K562 (cell line): ENCODE data around the gene CIAO2A. TPM values are rescaled to one million over a fixed set of nuclear protein-coding genes. Genes with fewer than 3 reads are reported as not detected.

ENCODE experiments used
- EZH2 ChIP-seq: IDR thresholded peaks from 2 replicates; pipeline ENCODE4 v1.6.1; 2012; ENCODE audit warnings: low read depth, mild to moderate bottlenecking, inconsistent platforms, low read length, borderline replicate concordance
- MCM3 ChIP-seq: fragments of 450-650 bp; IDR thresholded peaks from 2 replicates; pipeline ENCODE4 v1.6.1; 2016
- OTX1 ChIP-seq: fragments of 450-650 bp; formaldehyde crosslinking; IDR thresholded peaks from 2 replicates; pipeline ENCODE4 v1.4.0; 2022; ENCODE audit warnings: mild to moderate bottlenecking
- SMAD2 ChIP-seq: fragments of 150-350 bp; IDR thresholded peaks from 2 replicates; pipeline ENCODE4 v1.6.1; 2014; ENCODE audit warnings: low read depth, mild to moderate bottlenecking, low read length
- ZBTB7A ChIP-seq: IDR thresholded peaks from 2 replicates; pipeline ENCODE4 v1.6.1; 2011; ENCODE audit warnings: low read depth, mild to moderate bottlenecking, low read length, moderate library complexity, borderline replicate concordance; ENCODE audit not compliant: control insufficient read depth
- polyA plus RNA-seq, 8 experiments: library from polyadenylated mRNA; depleted of rRNA in 4 of 8; stranded (reverse) in 5 of 8; unstranded in 3 of 8; fragments of >200 nt; fragmentation: Nextera tagmentation in 2 of 8; fragmentation: Illumina TruSeq in 1 of 8; extraction: Ambion mirVana in 2 of 8; extraction: Trizol in 1 of 8; gene quantifications; 2 replicates each; pipeline versions ENCODE4 v1.2.1 to v1.2.3, GENCODE V29; 2011 to 2014; ENCODE audit warnings: inconsistent platforms in 1 of 8, missing spikeins in 1 of 8
- total RNA-seq, 7 experiments: library from RNA; depleted of rRNA in 6 of 7; stranded (reverse); fragments of >200 nt in 6 of 7; fragmentation: Illumina TruSeq in 2 of 7; extraction: Trizol in 2 of 7; gene quantifications; 2 replicates each; pipeline versions ENCODE4 v1.2.1 to v1.2.3, GENCODE V29; 2011 to 2021; ENCODE audit warnings: low replicate concordance in 1 of 7
- TF ChIP-seq, protein P1 (sequence below): fragments of 200-600 bp; sonication (generic); IDR thresholded peaks from one replicate; pipeline ENCODE4 v1.6.1; 2012; ENCODE audit warnings: mild to moderate bottlenecking, low read depth, low read length, inconsistent platforms
- TF ChIP-seq, protein P2 (sequence below): fragments of 200-800 bp; sonication (Bioruptor generic); IDR thresholded peaks from 2 replicates; pipeline ENCODE4 v1.6.1; 2016; ENCODE audit warnings: missing genetic modification characterization, missing compliant biosample characterization
- TF ChIP-seq, protein P3 (sequence below): fragments of 450-650 bp; formaldehyde crosslinking; IDR thresholded peaks from 2 replicates; pipeline ENCODE4 v1.4.0; 2020; ENCODE audit warnings: mild to moderate bottlenecking, moderate library complexity

The CIAO2A gene
- total and polyA plus RNA-seq, 9 of the 15 experiments (the other 6 are each of a cell fraction or from before 2014, with no cell fraction given) = 161 to 429 (median 313) TPM

DNA sequence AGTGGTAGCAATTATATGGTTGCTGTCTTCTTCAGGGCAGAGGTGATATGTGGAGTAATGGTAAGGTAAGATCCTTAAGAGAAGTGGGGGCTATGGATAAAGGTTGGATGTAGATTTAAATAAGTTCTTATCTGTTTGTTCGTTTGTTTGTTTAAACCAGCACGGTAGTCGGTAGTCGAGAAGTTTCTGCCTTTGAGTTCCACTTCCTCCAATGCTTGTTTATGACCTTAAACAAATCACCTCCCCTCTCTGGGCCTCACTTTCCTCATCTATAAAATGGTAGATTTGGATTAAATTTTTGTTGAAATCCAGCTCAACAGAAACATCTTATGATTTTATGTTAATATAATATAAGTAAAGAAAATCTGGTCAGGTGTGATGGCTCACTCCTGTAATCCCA is 59.1 kb downstream of the CIAO2A start (continued):
- TF ChIP-seq, protein P1, sequence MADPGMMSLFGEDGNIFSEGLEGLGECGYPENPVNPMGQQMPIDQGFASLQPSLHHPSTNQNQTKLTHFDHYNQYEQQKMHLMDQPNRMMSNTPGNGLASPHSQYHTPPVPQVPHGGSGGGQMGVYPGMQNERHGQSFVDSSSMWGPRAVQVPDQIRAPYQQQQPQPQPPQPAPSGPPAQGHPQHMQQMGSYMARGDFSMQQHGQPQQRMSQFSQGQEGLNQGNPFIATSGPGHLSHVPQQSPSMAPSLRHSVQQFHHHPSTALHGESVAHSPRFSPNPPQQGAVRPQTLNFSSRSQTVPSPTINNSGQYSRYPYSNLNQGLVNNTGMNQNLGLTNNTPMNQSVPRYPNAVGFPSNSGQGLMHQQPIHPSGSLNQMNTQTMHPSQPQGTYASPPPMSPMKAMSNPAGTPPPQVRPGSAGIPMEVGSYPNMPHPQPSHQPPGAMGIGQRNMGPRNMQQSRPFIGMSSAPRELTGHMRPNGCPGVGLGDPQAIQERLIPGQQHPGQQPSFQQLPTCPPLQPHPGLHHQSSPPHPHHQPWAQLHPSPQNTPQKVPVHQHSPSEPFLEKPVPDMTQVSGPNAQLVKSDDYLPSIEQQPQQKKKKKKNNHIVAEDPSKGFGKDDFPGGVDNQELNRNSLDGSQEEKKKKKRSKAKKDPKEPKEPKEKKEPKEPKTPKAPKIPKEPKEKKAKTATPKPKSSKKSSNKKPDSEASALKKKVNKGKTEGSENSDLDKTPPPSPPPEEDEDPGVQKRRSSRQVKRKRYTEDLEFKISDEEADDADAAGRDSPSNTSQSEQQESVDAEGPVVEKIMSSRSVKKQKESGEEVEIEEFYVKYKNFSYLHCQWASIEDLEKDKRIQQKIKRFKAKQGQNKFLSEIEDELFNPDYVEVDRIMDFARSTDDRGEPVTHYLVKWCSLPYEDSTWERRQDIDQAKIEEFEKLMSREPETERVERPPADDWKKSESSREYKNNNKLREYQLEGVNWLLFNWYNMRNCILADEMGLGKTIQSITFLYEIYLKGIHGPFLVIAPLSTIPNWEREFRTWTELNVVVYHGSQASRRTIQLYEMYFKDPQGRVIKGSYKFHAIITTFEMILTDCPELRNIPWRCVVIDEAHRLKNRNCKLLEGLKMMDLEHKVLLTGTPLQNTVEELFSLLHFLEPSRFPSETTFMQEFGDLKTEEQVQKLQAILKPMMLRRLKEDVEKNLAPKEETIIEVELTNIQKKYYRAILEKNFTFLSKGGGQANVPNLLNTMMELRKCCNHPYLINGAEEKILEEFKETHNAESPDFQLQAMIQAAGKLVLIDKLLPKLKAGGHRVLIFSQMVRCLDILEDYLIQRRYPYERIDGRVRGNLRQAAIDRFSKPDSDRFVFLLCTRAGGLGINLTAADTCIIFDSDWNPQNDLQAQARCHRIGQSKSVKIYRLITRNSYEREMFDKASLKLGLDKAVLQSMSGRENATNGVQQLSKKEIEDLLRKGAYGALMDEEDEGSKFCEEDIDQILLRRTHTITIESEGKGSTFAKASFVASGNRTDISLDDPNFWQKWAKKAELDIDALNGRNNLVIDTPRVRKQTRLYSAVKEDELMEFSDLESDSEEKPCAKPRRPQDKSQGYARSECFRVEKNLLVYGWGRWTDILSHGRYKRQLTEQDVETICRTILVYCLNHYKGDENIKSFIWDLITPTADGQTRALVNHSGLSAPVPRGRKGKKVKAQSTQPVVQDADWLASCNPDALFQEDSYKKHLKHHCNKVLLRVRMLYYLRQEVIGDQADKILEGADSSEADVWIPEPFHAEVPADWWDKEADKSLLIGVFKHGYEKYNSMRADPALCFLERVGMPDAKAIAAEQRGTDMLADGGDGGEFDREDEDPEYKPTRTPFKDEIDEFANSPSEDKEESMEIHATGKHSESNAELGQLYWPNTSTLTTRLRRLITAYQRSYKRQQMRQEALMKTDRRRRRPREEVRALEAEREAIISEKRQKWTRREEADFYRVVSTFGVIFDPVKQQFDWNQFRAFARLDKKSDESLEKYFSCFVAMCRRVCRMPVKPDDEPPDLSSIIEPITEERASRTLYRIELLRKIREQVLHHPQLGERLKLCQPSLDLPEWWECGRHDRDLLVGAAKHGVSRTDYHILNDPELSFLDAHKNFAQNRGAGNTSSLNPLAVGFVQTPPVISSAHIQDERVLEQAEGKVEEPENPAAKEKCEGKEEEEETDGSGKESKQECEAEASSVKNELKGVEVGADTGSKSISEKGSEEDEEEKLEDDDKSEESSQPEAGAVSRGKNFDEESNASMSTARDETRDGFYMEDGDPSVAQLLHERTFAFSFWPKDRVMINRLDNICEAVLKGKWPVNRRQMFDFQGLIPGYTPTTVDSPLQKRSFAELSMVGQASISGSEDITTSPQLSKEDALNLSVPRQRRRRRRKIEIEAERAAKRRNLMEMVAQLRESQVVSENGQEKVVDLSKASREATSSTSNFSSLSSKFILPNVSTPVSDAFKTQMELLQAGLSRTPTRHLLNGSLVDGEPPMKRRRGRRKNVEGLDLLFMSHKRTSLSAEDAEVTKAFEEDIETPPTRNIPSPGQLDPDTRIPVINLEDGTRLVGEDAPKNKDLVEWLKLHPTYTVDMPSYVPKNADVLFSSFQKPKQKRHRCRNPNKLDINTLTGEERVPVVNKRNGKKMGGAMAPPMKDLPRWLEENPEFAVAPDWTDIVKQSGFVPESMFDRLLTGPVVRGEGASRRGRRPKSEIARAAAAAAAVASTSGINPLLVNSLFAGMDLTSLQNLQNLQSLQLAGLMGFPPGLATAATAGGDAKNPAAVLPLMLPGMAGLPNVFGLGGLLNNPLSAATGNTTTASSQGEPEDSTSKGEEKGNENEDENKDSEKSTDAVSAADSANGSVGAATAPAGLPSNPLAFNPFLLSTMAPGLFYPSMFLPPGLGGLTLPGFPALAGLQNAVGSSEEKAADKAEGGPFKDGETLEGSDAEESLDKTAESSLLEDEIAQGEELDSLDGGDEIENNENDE = no peak
- no peak for TF ChIP-seq OTX1
- TF ChIP-seq SMAD2 = no peak
- TF ChIP-seq, protein P2, sequence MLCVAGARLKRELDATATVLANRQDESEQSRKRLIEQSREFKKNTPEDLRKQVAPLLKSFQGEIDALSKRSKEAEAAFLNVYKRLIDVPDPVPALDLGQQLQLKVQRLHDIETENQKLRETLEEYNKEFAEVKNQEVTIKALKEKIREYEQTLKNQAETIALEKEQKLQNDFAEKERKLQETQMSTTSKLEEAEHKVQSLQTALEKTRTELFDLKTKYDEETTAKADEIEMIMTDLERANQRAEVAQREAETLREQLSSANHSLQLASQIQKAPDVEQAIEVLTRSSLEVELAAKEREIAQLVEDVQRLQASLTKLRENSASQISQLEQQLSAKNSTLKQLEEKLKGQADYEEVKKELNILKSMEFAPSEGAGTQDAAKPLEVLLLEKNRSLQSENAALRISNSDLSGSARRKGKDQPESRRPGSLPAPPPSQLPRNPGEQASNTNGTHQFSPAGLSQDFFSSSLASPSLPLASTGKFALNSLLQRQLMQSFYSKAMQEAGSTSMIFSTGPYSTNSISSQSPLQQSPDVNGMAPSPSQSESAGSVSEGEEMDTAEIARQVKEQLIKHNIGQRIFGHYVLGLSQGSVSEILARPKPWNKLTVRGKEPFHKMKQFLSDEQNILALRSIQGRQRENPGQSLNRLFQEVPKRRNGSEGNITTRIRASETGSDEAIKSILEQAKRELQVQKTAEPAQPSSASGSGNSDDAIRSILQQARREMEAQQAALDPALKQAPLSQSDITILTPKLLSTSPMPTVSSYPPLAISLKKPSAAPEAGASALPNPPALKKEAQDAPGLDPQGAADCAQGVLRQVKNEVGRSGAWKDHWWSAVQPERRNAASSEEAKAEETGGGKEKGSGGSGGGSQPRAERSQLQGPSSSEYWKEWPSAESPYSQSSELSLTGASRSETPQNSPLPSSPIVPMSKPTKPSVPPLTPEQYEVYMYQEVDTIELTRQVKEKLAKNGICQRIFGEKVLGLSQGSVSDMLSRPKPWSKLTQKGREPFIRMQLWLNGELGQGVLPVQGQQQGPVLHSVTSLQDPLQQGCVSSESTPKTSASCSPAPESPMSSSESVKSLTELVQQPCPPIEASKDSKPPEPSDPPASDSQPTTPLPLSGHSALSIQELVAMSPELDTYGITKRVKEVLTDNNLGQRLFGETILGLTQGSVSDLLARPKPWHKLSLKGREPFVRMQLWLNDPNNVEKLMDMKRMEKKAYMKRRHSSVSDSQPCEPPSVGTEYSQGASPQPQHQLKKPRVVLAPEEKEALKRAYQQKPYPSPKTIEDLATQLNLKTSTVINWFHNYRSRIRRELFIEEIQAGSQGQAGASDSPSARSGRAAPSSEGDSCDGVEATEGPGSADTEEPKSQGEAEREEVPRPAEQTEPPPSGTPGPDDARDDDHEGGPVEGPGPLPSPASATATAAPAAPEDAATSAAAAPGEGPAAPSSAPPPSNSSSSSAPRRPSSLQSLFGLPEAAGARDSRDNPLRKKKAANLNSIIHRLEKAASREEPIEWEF (CRISPR knock-in tag) = no peak
- no peak for TF ChIP-seq ZBTB7A
- no peak for TF ChIP-seq EZH2
- TF ChIP-seq, protein P3, sequence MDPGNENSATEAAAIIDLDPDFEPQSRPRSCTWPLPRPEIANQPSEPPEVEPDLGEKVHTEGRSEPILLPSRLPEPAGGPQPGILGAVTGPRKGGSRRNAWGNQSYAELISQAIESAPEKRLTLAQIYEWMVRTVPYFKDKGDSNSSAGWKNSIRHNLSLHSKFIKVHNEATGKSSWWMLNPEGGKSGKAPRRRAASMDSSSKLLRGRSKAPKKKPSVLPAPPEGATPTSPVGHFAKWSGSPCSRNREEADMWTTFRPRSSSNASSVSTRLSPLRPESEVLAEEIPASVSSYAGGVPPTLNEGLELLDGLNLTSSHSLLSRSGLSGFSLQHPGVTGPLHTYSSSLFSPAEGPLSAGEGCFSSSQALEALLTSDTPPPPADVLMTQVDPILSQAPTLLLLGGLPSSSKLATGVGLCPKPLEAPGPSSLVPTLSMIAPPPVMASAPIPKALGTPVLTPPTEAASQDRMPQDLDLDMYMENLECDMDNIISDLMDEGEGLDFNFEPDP (CRISPR knock-in tag) = no peak
- TF ChIP-seq MCM3 = no peak
